ENCODE results near the gene CHORDC1.
"Not testable (repeated sequence)": the region's sequence is repeated elsewhere in the genome, so short reads cannot be mapped to it uniquely, and the experiment has no call there.

The CHORDC1 gene

DNA sequence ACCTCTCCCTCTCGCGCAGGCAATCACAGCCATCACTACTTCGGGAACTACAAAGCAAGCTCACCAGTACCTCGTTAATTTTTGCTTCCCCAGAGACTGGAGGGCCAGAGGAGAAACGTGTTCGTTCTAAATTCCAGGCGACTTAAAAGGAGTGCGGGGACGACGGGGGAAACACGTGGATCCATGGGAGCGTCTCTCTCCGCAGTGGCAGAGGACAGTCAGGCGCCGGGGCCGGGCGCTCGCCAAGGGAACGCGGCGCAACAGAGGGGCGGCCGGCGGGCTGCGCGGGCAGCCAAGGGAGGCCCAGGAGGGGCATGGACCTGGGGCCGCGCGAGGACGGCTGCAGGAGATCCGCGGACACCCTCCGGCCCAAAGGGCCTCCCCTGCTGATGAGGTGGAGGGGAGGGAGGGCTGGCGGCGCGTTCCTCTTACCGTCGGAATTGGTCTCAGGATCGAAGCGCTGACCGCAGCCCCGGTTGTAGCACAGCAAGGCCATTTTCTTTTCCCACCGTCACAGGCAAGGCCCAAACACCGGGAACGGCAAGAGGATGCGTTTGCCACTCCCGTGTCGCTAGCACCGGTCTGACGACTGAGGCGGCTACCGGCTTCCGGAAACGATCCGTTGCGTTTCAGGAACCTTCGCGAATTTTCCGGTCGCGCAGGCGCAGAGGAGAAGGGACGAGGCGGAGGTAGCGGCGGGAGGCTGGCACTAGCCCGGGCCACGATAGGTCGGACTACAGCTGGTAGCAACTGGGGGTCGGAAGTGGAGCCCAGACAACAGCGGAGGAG, at the start of gene CHORDC1:
CHORDC1 (minus strand) TSS at position 591 of the 789 bp plus-strand sequence; CDS start at position 496, 95 bp downstream.
- FAIRE-seq, result no peak

DNA sequence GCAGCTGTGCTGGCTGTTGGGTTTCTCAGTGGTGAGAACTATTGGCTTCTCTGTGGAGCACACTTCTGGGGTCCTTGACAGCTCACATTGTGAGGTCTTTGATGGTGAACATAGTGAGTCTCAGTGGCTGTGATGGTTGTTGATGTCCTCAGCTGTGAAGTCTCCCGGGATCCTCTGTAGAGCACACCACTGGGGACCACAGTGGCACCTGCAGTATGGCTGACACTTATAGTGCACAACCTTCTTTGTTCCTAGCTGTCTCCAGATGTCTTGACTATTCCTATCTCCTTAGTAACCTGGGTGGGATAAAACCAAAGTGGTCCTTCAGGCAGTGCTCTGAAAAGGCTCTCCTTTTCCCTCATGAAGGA, 34.3 kb upstream of the CHORDC1 start:
- no peak for FAIRE-seq

DNA sequence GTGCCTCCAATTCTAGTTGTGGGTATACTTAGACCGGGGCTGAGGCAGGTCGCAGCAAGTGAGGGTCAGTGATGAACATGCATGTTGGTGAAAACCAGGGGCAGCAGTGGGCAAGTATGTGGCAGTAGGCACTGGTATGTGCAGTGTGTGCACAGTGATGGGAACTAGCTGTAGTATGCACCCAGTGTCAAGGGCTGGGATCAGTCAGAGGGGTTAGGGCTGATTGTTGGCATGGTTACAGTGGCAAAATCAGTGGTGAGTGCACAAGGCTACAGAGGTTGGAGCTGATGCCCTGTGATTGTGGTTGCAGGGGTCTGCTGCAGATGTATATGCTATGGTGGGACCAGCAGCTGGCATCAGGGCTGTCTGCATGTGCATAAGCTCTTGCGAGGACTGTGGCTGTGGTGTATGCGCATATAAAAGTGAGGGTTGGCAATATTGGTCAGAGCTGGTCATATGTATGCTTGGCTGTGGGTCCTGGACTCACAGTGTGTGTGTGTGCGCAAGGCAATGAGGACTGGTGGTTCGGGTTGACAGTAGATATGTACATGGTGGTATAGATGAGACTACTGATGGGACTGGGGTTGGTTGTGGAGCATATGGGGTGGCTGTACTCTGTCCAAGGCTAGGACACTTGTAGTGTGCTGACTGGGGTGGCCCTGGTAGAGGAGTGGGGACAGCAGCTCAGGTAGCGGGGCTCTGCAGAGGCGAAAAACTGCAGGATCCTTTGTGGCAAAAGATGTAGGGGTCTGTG, 33.7 kb upstream of the CHORDC1 start:
- FAIRE-seq, result no peak

- FAIRE-seq, result no peak
Measured at GRCh38 chr11:90254065-90254464, 31.2 kb upstream of the CHORDC1 start.

DNA sequence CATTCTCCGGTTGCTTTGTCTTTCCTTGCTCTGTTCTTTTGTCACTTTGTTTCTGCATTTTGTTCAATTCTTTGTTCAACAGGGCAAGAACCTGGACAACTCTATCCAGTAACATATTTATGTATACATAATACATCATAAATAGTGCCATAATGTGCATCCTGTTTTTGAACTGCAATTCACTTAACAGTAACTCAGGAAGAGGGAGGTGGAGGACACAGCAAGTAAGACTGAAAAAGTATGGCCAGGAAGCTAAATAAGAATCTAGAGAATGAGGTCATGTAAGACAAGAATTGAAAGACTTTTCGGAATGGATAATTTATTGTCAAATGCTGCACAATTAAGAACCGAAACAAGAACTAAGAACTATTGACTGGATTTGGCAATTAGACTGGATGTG, 29.2 kb upstream of the CHORDC1 start:
- no peak for FAIRE-seq

- no peak for FAIRE-seq
Measured at GRCh38 chr11:90251599-90251998, 28.8 kb upstream of the CHORDC1 start.

DNA sequence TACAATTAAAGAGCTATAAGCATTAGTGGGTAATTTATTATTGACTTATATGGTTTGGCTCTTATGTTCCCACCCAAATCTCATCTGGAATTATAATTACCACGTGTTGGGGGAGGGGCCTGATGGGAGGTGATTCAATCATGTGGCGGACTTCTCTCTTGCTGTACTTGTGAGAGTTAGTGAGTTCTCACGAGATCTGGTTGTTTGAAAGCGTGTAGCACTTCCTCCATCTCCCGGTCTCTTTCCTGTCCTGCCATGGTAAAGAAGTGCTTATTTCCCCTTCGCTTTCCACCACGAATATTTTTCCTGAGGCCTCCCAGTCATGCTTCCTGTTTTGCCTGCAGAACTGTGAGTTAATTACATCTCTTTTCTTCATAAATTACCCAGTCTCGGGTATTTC, 28.1 kb upstream of the CHORDC1 start:
- no peak for FAIRE-seq

GRCh38 chr11:90246468-90246867, 23.6 kb upstream of the CHORDC1 start:
- FAIRE-seq, result no peak

GRCh38 chr11:90243534-90243933, 20.7 kb upstream of the CHORDC1 start:
- no peak for FAIRE-seq

DNA sequence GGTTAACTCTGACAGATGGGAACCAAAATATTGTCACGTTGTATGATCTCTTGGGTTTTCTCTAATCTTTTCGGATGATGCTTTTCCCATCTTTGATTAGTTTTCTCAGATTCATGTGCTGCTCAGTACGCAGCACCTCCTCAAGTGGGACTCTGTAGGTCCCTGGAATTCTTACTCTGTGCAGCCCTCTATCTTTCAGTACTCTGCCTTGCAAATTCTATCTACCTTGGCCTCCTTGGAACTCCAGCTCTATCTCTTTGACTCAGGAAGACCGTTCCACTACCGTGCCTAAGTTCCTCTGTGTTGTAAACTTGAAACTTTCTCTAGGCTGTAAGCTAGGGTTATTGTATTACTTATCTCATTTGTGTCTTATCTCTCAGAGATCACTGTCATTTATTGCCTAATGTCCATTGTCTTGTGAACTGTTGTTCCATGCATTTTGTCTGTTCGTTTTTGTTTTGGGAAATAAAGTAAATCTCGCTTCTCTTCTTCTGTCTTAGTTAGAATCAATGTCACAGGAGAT, 20.1 kb upstream of the CHORDC1 start:
- FAIRE-seq, result no peak

DNA sequence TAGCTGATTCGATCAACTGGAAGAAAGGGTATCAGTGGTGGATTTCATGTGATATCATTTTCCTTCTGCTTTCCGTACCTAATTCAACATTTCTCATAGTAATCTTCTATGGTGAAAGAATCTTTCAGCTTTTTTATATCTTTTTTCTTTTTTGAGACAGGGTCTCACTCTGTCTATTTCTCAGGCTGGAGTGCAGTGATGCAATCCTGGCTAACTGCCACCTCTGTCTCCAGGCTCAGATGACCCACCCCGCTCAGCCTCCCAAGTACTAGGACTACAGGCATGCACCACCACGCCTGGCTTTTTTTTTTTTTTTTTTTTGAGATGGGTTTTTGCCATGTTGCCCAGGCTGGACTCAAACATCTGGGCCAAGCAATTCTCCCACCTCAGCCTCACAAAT, 18.6 kb upstream of the CHORDC1 start:
- no peak for FAIRE-seq

DNA sequence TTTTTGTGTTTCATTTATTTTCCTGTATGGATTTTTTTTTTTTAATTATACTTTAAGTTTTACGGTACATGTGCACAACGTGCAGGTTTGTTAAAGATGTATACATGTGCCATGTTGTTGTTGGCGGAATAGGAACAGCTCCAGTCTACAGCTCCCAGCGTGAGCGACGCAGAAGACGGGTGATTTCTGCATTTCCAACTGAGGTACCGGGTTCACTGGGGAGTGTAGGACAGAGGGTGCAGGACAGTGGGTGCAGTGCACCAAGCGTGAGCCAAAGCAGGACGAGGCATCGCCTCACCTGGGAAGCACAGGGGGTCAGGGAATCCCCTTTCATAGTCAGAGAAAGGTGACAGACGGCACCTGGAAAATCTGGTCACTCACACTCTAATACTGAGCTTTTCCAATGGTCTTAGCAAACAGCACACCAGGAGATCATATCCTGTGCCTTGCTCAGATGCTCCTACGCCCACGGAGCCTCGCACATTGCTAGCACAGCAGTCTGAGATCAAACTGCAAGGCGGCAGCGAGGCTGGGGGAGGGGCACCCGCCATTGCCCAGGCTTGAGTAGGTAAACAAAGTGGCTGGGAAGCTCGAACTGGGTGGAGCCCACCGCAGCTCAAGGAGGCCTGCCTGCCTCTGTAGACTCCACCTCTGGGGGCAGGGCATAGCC, 17.3 kb upstream of the CHORDC1 start:
- FAIRE-seq, result not testable (repeated sequence)

- no peak for FAIRE-seq
Measured at GRCh38 chr11:90237004-90237403, 14.2 kb upstream of the CHORDC1 start.

GRCh38 chr11:90235526-90235925, 12.7 kb upstream of the CHORDC1 start:
- FAIRE-seq, result no peak

GRCh38 chr11:90234977-90235376, 12.1 kb upstream of the CHORDC1 start:
- FAIRE-seq, result no peak

- no peak for FAIRE-seq
Measured at GRCh38 chr11:90229791-90230190, 6.9 kb upstream of the CHORDC1 start.

- FAIRE-seq, result no peak
Measured at GRCh38 chr11:90228056-90228455, 5.2 kb upstream of the CHORDC1 start.

DNA sequence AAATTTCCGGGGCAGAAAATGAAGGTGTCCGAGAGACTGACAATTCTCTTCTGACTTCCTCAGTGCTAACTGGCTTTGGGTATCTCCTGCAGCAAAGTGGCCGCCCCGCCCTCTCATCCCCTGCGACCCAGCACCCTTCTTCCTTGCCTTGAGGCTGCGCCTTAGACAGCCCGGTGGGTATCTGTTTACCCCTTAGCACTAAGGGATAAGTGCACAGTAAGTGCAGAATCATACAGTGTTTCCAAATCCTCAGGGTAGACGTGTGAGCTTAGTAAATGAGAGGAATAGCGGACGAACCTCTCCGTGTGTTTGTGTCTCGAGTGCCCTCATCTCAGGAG, 368 bp upstream of the CHORDC1 start:
- no peak for FAIRE-seq

DNA sequence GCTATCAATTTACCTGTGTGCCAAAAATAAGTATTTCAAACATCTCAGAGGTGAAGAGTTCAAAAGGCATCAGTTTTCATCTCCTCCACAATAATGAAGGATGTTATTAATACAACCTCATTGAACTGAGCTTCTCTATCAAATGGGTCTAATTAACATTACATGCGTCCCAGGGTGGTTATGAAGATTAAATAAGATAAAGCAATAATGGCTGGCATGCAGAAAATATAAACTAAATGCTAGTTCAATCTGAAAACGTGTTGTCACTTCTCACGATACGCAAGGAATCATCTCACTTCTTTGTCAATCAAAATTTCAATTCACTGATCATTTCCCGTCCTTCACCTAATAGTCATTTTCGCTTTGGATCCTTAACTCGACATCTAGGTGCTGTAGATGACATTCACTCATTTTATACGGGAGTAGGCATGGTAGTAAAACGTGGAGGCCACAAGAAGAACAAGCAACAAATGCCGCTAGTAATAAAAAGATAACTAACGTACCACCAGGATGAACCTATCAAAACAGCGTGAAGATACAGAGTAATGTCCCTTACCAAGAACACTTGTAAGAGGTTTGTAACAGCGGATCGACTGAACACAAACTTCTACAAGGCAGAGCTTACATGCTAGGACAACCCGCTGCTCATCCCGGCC, 918 bp downstream of the CHORDC1 start:
- no peak for FAIRE-seq

DNA sequence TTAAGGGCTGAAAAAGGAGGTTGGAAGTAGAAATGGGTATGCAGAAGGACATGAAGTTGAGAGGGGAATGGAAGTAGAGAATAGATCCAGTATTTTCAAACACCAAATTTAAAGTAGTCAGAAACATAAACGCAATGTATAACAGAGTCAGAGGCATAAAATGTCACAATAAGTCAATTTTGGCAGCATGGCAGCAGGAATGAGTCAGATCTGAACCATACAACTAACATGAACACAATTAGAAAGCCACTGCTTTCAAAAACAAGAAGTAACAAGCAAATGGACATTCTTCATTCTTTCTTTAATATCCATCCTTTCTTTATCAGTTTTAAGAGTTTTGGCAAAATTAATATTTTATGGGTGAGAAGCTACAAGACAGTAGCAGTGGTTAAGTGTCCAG, 2.5 kb downstream of the CHORDC1 start:
- FAIRE-seq, result no peak

- FAIRE-seq, result no peak
Measured at GRCh38 chr11:90219438-90219837, 3.4 kb downstream of the CHORDC1 start.

DNA sequence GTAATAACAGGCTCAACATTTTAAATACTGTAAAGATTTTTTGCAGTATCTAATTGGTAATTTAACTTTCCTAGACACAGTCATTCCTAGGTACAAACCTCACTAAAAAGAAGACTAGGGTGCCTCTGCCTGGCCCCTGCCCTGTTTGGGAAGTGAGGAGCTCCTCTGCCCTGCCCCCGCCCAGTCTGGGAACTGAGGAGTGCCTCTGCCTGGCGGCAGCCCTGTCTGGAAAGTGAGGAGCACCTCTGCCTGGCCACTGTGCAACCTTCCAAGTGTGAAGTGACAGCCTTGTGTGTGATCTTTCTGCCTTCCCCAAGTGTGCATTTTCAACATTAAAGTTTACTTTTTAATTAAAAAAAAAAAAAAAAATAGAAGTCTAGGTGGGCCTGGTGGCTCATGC, 4.2 kb downstream of the CHORDC1 start:
- no peak for FAIRE-seq

- FAIRE-seq, result no peak
Measured at GRCh38 chr11:90216611-90217010, 6.2 kb downstream of the CHORDC1 start.

Data from colon (tissue), 2 donors.